Aorta (tissue), 5 donors: ENCODE results near the gene ST7. TPM values are rescaled to one million over a fixed set of nuclear protein-coding genes. Genes with fewer than 3 reads are reported as not detected.
A peak's percentile ranks its signal among the peaks of the same experiment; 100 is the strongest.

Experiments
- ATAC-seq: fragments of 200-7000 bp; cut with Tn5 transposase; one replicate; pipeline ENCODE4 v1.9.1; 2022; ENCODE audit warnings: moderate library complexity; ENCODE audit not compliant: low FRiP score
- DNase-seq, 2 donors: peaks; one replicate each; pipeline ENCODE4 v3.0.0-alpha.2; 2020
- H3K27ac ChIP-seq, 2 donors: one replicate each; pipeline ENCODE4 v1.5.1; 2013; ENCODE audit warnings: low read length in 2 of 2, mild to moderate bottlenecking in 2 of 2, moderate library complexity in 2 of 2, control low read depth in 1 of 2, inconsistent platforms in 1 of 2, low read depth in 1 of 2
- H3K27me3 ChIP-seq, 2 donors: one replicate each; pipeline ENCODE4 v1.6.1; 2013; ENCODE audit warnings: control low read depth in 1 of 2, low read length in 1 of 2, mild to moderate bottlenecking in 1 of 2, moderate library complexity in 1 of 2; ENCODE audit not compliant: insufficient read depth in 2 of 2, control insufficient read depth in 1 of 2
- H3K36me3 ChIP-seq, 2 donors: one replicate each; pipeline ENCODE4 v1.6.1; 2013; ENCODE audit warnings: control low read depth in 1 of 2, low read length in 1 of 2, mild to moderate bottlenecking in 1 of 2; ENCODE audit not compliant: insufficient read depth in 2 of 2, control insufficient read depth in 1 of 2
- H3K4me1 ChIP-seq, 2 donors: one replicate each; pipeline ENCODE4 v1.6.1; 2013; ENCODE audit warnings: low read length in 2 of 2, control low read depth in 1 of 2, mild to moderate bottlenecking in 1 of 2, moderate library complexity in 1 of 2; ENCODE audit not compliant: insufficient read depth in 2 of 2, control insufficient read depth in 1 of 2
- H3K4me3 ChIP-seq, 2 donors: one replicate each; pipeline ENCODE4 v1.5.1; 2013; ENCODE audit warnings: low read length in 2 of 2, control low read depth in 1 of 2, mild to moderate bottlenecking in 1 of 2
- H3K9me3 ChIP-seq: one replicate; pipeline ENCODE4 v1.6.1; 2013; ENCODE audit warnings: mild to moderate bottlenecking, low read length; ENCODE audit not compliant: control insufficient read depth
- WGBS, 2 donors: extraction: QIAGEN DNeasy Blood & Tissue Kit; methylation state at CpG; one replicate each; pipeline ENCODE4 v1.1.7; 2013; 5-methylcytosine and 5-hydroxymethylcytosine counted together
- intact Hi-C, 2 donors: fragments of 100-400 bp; cut with DNase I; formaldehyde crosslinking; loops; one replicate each; pipeline versions ENCODE4 v1.14.2 to v1.15.0; 2022
- polyA plus RNA-seq, 2 donors: library from polyadenylated mRNA; stranded (reverse); fragments of 200-250 nt; gene quantifications; one replicate each; pipeline ENCODE4 v1.2.3, GENCODE V29; 2013
- total RNA-seq, 2 donors: library from RNA; stranded (reverse); fragmentation: NEBNext Ultra II Directional; extraction: Animal tissue kit (Norgen Biotek cat#: 25700); gene quantifications; one replicate each; pipeline ENCODE4 v1.2.1, GENCODE V29; 2021
- donor health status: healthy with polysubstance abuse.
- donor health status: Bipolar disorder and iron deficiency.
- donor health status: DM: no; HTN: no; CAD: no.
- donor health status: DM: no; HTN: no; CAD: no.
- donor health status: DM: yes; HTN: yes; CAD: no.

ST7 gene
- total and polyA plus RNA-seq, 4 donors, result 24.2 to 35.3 (median 31.9) TPM

- H3K36me3 ChIP-seq, result peaks cover 0 to 8% of the 10 kb centered on the region in 2 donors
- H3K27ac ChIP-seq, result peak overlapping the region in 1 of 2 donors; percentile 18
- WGBS, 2 donors, result 71 to 76% methylated on average over 6 of the region's 6 CpGs
- no peak overlapping the region for H3K4me3 ChIP-seq
- ATAC-seq (no peak), DNase-seq (no peak)
- H3K4me1 ChIP-seq, result no peaks in the 10 kb centered on the region
- H3K9me3 ChIP-seq, result no peaks in the 10 kb centered on the region
- intact Hi-C loops, result no loop called here
- H3K27me3 ChIP-seq, result no peaks in the 10 kb centered on the region
These were observed 219.9 kb downstream of the ST7 start for GRCh38 chr7:117173035-117173770.

GRCh38 chr7:117176206-117176605 is 222.9 kb downstream of the ST7 start:
- H3K4me3 ChIP-seq, result no peak overlapping the region
- no peak overlapping the region for H3K27ac ChIP-seq
- ATAC-seq (no peak), DNase-seq (no peak)
- H3K4me1 ChIP-seq, result no peaks in the 10 kb centered on the region
- H3K27me3 ChIP-seq, result no peaks in the 10 kb centered on the region
- H3K36me3 ChIP-seq, result peaks cover 0 to 8% of the 10 kb centered on the region in 2 donors
- intact Hi-C loops, result loop anchor here in 1 of 2 donors (5.0 kb wide), 1 partner anchor 51 kb away; no protein-coding TSS in a partner anchor
- no peaks in the 10 kb centered on the region for H3K9me3 ChIP-seq
- WGBS, 2 donors, result 87 to 96% methylated on average over 2 of the region's 2 CpGs

GRCh38 chr7:117178600-117178999 is 225.3 kb downstream of the ST7 start:
- Histone ChIP-seq H3K27me3 (no peaks in the 10 kb centered on the region), H3K4me1 (no peaks in the 10 kb centered on the region), H3K27ac (no peak overlapping the region), H3K9me3 (no peaks in the 10 kb centered on the region), H3K36me3 (peaks cover 0 to 5% of the 10 kb centered on the region in 2 donors), H3K4me3 (no peak overlapping the region)
- no peak for DNase-seq
- intact Hi-C loops, result loop anchor here in 1 of 2 donors (5.0 kb wide), 1 partner anchor 49 kb away; no protein-coding TSS in a partner anchor
- 33 to 35% methylated on average over 2 of the region's 2 CpGs for WGBS, 2 donors
- ATAC-seq, result no peak

- intact Hi-C loops, result loop anchor here in 1 of 2 donors (5.0 kb wide), 1 partner anchor 48 kb away; no protein-coding TSS in a partner anchor
- no peak for ATAC-seq
- no peak overlapping the region for H3K4me3 ChIP-seq
- H3K36me3 ChIP-seq, result peaks cover 0 to 5% of the 10 kb centered on the region in 2 donors
- no peaks in the 10 kb centered on the region for H3K27me3 ChIP-seq
- no peaks in the 10 kb centered on the region for H3K9me3 ChIP-seq
- WGBS, 2 donors, result 95% methylated on average over 2 of the region's 2 CpGs
- no peak for DNase-seq
- no peak overlapping the region for H3K27ac ChIP-seq
- no peaks in the 10 kb centered on the region for H3K4me1 ChIP-seq
These were observed 226.4 kb downstream of the ST7 start for GRCh38 chr7:117179701-117180100.

- H3K27me3 ChIP-seq, result no peaks in the 10 kb centered on the region
- DNase-seq (no peak), ATAC-seq (no peak)
- no peaks in the 10 kb centered on the region for H3K4me1 ChIP-seq
- WGBS, 2 donors, result 96 to 98% methylated on average over 2 of the region's 2 CpGs
- intact Hi-C loops, result no loop called here
- no peak overlapping the region for H3K27ac ChIP-seq
- peaks cover 0 to 2% of the 10 kb centered on the region in 2 donors for H3K36me3 ChIP-seq
- no peak overlapping the region for H3K4me3 ChIP-seq
- H3K9me3 ChIP-seq, result no peaks in the 10 kb centered on the region
These were observed 230.4 kb downstream of the ST7 start for GRCh38 chr7:117183729-117184128.

GRCh38 chr7:117184367-117184766 is 231.1 kb downstream of the ST7 start:
- Histone ChIP-seq H3K27ac (no peak overlapping the region), H3K27me3 (no peaks in the 10 kb centered on the region), H3K4me1 (no peaks in the 10 kb centered on the region), H3K36me3 (no peaks in the 10 kb centered on the region), H3K9me3 (no peaks in the 10 kb centered on the region), H3K4me3 (no peak overlapping the region)
- WGBS, 2 donors, result 80 to 84% methylated on average over 2 of the region's 2 CpGs
- DNase-seq, result no peak
- ATAC-seq, result no peak
- intact Hi-C loops, result no loop called here

GRCh38 chr7:117185124-117185523 is 231.8 kb downstream of the ST7 start:
- Histone ChIP-seq H3K9me3 (no peaks in the 10 kb centered on the region), H3K27me3 (no peaks in the 10 kb centered on the region), H3K4me3 (no peak overlapping the region), H3K4me1 (no peaks in the 10 kb centered on the region), H3K27ac (no peak overlapping the region), H3K36me3 (peaks cover 0 to 4% of the 10 kb centered on the region in 2 donors)
- no peak for ATAC-seq
- WGBS, 2 donors, result 93 to 99% methylated on average over 3 of the region's 3 CpGs
- DNase-seq, result no peak
- intact Hi-C loops, result no loop called here

- WGBS, 2 donors, result 81 to 84% methylated on average over 7 of the region's 7 CpGs
- no peak overlapping the region for H3K27ac ChIP-seq
- ATAC-seq, result no peak
- no peak overlapping the region for H3K4me3 ChIP-seq
- H3K9me3 ChIP-seq, result no peaks in the 10 kb centered on the region
- intact Hi-C loops, result no loop called here
- H3K27me3 ChIP-seq, result no peaks in the 10 kb centered on the region
- H3K36me3 ChIP-seq, result peaks cover 0 to 7% of the 10 kb centered on the region in 2 donors
- no peaks in the 10 kb centered on the region for H3K4me1 ChIP-seq
- DNase-seq, result no peak
These were observed 233.1 kb downstream of the ST7 start for GRCh38 chr7:117186218-117187010.
